Suprapubic skin (tissue), 3 donors: Measurements from ENCODE around the gene XPNPEP2.

Source experiments
- CTCF ChIP-seq, 2 donors: fragments of 200-600 bp in 1 of 2; fragments of 450-650 bp in 1 of 2; sonication (generic) in 1 of 2; IDR thresholded peaks; one replicate each; pipeline ENCODE4 v1.5.1; 2016 to 2019; ENCODE audit warnings: antibody characterized with exemption in 2 of 2, mild to moderate bottlenecking in 1 of 2, moderate library complexity in 1 of 2
- POLR2AphosphoS5 ChIP-seq, 3 donors: sonication (generic); formaldehyde crosslinking; IDR thresholded peaks; one replicate each; pipeline ENCODE4 v1.6.1; 2017; ENCODE audit warnings: antibody characterized with exemption in 3 of 3

- TF ChIP-seq POLR2AphosphoS5 (IDR thresholded peaks at IDR 0.05) (no peak), CTCF (IDR thresholded peaks at IDR 0.05) (no peak)
These were observed 45.4 kb upstream of the XPNPEP2 start for GRCh38 chrX:129693354-129693753.
